Pons (tissue), 1 donor: ENCODE measurements around the gene SAP30L.

Source experiments
- DNase-seq: peaks from one replicate; pipeline ENCODE4 v3.0.0-alpha.2; 2016; ENCODE audit warnings: low spot score

Gene SAP30L

DNA sequence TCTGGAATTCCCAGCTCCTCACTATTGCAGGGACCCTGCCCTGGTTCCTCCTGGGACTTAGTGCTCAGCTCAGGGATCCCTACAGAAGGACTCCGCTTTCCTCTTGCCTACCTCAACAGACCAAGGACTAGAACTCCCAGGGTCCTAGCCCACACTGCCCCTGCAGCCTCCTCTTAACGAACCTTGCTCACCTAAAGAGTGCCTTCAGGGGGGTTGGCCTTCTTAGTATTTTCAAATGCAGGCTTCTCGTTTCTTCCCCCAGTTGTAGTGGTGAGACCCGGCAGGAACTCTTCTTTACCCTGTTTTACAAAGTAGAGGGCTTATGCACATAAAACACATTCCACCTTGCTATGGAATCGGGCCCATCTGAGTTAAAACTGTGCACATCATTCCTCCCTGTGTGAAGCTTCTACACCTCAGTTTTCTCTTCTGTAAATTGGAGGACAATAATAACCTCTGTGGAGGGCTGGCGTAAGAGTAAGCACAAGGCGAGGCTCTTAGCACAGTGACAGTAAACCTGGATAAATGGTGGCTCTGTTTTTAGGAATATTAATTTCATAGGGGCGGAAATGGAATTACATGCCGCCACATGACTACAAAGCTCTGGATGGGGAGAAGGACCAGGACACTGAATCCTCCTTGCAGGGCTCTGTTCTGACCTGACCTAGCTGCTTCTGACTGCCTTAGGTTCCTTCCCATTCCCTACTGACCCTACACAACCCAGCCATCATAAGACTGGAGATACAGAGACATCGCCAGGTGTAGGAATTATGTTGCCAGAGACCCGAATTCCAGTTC, 36.0 kb downstream of the SAP30L start:
- no peak for DNase-seq

DNA sequence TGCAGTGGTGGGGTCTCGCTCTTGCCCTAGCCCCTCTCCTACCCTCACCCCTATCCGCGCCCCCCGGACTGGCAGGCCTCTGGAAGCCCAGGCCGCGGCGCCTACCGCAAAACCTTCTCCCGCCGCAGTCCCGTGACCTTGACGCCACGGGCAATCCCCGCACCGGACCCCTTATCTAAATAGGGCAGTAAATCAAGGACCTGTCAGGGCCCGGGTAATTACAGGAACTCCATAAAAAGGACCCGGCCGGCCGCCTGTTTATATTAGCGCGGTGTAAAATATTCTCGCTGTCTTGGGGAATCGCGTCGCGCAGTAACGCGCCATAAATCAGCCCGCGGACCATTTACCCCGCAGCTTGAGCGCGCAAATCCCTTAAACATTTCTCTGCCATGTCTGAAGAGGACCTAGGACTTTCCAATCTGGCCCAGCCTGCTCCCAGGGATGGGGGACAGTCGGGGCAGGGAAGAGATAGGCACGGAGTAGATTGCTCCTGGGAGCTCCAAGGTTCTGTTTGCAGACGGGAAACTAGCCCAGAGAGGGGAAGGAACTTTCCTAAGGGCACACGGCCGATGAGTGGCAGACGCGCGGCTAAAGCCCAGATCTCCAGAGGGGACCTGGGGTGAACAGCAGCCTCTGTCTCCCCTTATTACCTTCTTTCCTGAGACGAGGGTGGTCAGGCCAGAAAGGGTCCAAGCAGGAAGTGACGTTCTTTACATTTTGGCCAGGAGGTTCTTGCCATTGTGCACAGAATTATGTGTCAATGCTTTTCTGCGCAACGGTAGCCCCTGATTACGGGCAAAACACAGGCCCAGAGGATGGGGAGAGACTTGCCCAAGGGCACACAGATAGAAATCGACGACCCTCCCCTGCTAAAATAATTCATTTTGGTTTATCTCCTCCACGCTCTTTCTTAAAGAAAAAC, 37.0 kb downstream of the SAP30L start:
- DNase-seq: no peak

DNA sequence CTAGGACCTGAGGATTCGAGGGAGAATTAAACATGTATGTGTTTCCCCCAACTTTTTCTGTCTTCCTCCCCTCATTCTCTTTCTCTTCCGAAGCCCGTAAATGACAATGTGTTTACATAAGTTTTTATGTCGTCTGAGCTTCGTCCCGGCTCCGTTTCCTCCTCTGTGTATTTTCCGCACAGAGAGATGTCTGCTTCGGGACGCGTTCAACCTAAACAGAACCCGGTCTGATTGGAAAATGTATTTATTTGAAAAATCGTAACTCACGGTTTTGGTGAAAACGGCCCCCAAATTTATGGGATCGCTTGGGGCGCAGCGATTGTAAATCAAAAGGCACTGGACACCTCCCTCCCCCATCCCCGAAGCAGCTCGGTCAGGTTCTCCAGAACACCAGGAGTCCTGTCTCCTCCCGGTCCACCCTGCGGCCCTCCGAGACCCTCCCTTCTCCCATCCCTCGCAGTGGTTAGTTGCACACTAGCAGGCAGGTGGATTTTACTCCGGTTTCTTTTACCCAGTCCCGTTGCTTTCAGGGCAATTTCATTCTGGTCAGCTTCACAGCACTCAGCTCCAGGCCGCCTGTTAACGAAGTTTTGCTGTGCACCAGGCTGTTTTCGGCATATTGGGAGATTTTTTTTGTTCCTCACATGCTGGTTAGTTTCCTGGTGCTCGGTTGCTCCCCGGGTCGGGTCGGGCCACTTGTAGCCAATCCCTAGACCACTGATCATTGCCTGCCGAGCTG, 38.0 kb downstream of the SAP30L start:
- no peak for DNase-seq

DNA sequence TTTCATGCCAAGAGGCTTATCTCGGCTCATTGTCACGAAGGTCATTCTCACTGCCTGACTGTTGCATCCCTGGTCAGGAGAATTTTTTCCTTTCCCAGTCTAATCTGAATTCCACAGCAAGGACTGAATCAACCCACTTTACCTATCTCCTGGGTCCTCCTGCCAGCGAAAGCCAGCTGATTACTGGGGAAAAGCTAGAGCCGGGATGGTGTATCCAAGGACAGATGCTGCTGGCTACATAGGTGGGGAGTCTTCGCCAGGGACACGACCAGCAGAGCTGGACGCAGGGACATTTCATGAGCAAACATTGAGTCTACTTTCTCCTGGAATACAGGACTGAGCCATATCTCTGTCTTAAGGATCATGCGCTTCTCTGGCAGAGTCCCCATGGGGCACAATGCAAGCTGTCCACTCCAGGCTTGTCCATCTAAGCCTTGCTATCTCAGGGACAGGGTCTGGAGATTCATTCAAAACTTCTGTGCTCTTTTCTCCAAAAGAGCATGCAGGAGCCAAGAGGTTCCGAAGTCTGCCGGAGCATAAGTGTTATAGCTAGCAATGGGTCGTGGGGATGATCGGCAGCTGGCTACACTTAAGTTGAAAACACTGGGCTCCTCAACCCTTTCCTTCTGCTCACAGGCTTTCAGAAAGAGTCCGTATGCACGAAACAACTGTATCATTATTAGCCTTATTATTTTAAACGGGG, 38.7 kb downstream of the SAP30L start:
- DNase-seq: no peak

DNA sequence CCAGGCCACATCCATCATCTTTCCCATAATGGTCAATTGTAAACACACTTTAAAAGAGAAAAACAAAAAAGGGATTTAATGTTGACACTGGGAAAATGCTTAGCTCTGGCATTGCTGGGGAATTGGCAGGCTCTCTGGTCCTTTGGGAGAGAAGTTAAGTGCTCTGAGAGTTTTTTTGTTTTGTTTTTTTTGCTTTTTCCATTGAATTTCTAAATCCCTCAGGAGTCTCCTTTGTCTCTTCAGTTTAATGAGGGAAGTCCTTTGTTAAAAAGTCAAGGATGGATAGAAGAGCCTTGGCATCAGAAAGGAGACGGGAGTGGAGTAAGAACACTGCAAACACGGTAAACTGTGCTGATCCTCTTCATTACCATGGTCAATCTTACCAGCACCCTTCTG, 39.3 kb downstream of the SAP30L start:
- no peak for DNase-seq

DNA sequence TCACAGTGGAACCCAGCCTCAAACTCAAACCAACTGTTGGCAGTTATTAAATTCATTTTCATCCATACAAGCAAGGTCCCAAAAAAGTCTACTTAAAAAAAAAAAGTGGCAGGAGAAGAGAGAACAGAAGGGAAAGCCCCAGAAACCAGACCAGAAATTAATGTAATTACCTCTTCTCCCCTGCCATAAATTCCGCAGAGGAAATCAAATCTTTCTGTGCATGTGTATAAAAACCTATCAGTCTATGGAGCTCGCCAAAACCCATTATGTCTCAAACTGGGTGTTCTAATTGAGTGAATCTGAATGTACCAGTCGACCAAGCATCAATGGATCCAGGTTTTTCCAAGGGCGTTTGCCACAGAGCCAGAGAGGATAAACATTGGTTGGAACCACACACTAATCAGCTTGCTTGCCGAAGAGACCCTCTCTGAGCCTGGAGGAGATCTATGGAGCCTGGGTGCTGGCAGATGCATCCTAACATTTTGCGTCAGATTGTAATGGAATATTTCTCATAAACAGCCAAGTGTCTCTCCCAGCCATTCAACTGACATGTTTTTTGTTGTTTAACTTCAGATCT, 40.1 kb downstream of the SAP30L start:
- no peak for DNase-seq

DNA sequence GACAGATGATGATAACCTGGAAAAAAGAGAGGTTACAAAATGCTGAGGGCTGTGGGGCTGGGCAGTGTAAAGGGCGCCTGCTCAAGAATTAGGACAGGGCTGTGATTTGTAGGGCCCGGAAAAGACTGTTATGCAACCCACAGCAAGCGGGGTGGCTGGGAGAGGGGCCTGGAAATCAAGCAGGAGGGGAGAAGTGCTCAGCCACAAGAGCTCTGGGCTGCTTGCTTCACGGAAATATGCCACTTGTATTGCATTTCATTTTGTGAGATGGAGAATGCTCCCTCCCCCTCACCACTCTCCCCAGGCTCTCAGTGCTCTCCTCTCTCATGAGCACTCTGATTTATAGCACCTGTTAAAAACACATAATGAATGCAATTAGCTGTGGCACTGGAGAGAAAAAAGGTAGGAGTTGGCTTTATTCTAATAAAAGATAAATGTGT, 40.6 kb downstream of the SAP30L start:
- DNase-seq: no peak

DNA sequence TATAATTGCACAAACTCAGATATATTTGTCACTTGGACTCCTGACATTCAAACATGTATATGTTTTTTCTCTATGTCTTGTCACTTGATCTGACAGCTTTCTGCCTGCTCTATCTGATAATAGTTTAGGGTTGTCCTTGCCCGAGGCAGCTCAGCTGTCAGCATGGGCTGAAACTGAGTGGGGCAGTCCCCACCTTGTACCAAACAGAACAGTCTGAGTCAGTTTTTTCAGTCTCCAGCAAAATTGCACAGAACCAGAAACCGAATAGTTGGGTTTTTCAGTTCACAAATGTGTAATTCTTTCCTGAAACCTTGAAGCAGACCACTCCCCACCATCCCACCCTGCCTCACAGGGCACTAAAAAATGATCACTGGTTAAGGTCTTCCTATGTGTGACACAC, 41.7 kb downstream of the SAP30L start:
- DNase-seq: no peak

DNA sequence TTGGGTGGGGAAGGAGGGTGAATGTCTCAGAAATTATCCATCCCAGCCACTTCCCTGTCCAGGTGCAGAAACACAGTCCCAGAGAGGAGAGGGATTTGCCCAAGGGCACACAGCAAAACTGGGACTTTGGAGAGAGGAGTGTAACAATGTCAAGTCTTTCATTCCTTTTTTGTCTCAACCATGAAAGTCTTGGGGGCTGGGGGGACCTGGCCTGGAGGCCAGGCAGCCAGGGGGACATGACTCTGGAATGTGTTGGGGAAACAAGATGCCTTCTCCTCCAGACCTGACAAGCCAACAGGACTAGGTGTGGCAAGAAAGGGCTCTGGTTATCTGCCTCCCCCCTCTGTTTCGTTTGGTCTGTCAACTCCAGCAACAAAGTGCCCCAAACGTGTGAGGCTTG, 46.1 kb downstream of the SAP30L start:
- DNase-seq: no peak

DNA sequence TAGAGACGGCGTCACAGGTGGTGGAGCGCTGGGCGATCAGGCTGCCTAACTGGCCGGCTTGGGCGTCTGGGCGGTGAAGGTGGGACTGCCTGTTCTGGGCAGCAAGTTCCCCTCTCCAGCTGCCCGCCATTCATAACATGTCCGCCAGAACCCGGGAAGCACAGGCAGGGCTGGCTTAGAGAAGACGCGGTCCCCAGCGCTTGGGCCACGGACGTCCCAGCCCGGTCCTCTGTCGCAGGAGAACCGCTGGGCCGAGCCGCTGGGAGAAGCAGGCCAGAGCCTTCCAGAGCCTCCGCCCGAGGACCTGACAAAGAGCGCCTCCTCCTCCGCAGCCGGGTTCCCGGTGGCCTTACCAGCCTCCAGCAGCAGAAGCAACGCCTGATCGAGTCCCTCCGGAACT, 47.5 kb downstream of the SAP30L start:
- no peak for DNase-seq

DNA sequence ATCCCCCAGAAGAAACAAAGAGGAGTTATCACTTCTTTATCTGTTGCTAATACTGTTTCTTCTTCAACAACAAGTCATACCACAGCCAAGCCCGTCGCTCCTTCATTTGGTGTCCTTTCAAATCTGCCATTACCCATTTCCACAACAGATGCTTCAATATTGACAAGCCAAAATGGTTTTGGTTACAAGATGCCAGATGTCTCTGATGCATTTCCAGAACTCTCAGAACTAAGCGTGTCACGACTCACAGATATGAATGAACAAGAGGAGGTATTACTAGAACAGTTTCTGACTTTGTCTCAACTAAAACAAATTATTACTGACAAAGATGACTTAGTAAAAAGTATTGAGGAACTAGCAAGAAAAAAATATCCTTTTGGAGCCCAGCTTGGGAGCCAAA, 48.2 kb downstream of the SAP30L start:
- DNase-seq: no peak

DNA sequence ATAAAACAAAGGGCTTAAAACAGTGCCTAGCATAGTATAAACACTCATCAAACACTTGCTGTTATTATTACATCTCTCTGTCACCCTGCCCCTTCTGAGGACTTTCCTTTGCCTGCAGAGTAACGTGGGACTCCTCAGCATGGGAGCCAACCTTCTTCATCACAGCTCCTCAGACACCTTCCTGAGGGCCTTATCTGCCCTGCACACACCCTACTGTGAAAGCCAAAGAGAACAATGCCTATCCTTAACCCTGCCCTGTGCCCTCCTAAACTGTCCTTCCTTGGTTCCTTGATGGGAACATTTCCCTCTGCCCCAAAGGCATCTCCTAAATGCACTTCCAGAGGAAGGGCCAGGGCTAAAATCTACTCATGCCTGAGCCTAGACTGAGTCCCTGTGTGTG, 52.8 kb downstream of the SAP30L start:
- no peak for DNase-seq

DNA sequence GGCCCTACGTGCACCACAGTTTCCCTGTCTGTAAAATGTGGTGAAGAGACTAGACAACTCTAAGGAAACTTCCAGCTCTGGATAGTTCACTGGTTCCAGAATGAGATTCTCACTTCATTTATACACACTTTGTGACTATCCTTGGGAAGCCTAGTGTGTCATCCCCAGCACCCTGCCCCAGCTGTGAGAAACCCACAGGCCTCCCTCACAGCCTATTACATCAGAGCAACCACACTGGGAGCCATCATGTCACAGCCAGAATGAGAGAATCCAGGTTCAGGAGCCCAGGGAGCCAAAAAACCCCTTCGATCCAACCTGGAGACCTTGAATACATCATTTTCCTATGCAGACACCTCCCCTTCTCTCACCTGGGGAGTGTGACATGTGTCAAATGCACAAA, 53.2 kb downstream of the SAP30L start:
- DNase-seq: no peak

DNA sequence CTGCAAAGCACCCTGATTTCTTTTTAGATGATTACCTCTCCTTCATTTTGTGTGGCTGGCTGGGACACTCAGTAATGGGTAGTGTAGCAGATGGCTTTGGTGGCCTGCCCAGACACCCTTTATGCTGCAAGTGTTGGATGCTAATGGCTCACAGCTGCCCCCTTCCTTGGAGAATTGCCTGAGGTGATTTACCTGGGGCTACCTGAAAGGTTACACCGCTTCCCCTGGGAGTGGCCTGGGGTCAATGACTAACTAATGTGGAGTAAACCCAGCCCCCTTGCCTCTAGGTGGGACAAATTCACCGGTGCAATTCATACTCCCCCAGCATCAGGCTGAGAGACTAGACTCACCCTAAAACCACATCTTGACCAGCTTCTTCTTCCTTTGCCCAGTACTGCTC, 55.8 kb downstream of the SAP30L start:
- no peak for DNase-seq

DNA sequence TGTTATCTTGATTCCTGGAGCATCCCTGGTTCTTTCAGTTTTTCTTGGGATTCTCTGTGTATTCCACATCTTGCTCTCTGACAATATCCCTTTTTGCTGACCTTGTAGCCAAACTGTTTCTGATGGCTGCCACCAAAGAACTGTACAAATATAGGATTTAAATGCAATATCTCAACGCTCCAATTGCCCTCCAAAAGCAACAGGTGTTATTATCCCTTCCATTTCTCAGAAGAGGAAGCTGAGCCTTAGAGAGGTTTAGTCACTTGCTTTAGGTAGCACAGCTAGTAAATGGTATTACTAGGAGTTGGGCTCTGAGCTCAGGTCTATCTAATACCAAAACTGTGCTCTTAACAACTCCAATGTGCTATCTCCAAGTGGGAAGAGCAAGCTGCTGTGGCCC, 56.4 kb downstream of the SAP30L start:
- DNase-seq: no peak

DNA sequence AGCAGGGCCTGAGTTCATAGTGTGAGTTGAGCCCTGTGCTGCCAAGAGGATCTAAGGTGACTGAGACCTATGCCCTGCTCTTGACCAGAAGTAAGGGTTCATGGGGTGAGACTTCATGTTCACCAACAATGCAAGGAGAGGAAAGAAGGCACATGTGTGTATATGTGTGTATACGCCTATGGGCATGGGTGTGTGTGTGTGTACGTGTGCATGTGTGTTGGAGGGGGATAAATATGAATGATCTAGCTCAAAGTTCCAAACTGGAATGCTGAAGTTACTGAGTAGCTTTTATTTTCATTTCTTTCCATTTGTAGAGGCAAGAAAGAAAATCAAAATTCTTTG, 57.9 kb downstream of the SAP30L start:
- no peak for DNase-seq

DNA sequence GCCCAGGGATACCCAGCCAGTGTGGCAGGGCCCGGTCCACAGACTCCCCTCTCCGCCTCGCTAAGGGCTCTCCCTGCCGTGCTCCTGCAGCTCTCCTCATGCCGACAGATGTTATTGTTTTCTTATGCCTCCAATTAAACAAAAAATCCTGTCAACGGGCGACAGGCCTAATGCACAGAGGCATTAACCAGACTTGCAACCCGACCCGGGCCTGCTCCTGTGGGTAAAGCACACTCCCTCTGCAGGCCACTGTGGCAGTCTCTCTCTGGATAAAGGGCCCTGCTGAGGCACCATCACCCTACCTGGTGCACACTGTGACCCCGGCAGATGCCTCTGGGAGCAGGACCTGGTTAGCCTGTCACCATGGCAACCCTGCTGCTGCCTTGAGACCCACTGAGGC, 59.8 kb downstream of the SAP30L start:
- no peak for DNase-seq

DNA sequence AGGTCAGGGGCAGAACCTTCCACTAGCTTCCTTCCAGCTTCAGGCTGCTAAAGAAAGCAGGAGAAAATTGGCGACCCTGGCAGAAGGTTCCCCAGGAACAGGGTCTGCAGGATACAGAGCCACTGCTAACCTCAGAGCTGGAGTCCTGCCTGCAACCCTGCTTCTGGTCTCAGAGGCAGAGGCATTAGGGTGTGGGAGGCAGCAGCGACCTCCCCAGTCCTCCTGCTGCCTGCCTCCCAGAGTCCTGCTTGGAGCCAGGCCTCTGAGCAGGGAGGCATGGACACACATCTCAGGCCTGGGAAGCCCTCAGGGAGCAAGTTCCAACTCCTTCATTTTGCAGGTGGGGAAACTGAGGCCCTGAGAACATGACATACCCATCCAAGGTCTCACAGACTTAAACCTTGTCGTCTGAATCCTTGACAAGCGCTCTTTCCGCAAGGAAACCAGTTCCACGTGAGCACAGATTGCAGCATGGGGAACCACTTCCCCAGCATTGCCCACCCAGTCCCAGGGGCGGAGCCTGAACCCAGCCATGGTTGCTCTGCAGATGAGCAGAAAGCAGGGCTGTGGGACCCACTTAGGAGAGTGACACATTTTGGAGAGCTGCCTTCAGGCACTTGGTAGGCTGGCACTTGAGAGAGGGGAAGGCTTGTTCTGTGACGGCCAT, 60.4 kb downstream of the SAP30L start:
- no peak for DNase-seq

DNA sequence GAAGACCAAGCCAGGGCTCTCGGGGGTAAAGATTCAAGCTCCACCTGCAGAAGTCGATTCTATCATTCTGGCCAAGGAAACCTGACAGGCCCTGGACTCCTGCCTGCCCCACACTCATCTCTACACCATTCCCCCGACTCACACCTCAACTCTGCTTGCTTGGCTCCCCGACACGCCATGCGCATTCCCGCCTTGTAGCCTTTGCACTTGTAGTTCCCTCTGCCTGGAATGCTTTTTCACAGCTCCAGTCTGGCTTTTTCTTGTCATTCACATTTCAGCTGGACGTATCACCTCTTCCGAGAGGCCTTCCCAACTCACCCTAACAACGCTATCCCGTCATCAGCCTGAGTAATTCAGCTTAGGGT, 60.9 kb downstream of the SAP30L start:
- no peak for DNase-seq

DNA sequence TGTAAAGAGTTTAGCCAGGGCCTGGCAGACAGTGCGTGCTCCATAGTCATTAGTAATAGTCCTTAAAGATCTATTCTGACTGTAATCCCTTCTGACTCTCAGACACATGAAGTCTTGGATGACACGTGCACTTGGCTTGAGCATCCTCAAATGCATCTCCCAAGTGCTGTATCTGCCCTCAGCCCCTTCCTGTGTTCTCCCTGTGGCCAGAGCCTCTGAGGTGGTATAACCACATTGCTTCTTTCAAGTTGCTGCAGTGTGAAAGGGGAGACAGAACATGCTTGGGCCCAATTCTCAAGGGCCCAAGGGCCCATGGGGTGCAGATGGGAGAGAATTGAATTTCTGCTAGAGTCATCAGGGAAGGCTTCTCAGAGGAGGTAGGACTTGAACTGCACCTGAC, 62.3 kb downstream of the SAP30L start:
- no peak for DNase-seq
